H1 (cell line): ENCODE data around the gene BCL2L12. TPM values are rescaled to one million over a fixed set of nuclear protein-coding genes. Genes with fewer than 3 reads are reported as not detected.

Experiments
- CTCF ChIA-PET: fragments of 300-600 bp; sonication (Branson Sonifier 250); formaldehyde crosslinking; loops from one replicate; lab custom pipeline; 2021; ENCODE audit not compliant: partially characterized antibody; lab: Charles Lee
- POLR2A ChIA-PET: fragments of 300-600 bp; sonication (Branson Sonifier 250); formaldehyde crosslinking; loops from one replicate; lab custom pipeline; 2021; ENCODE audit warnings: inconsistent platforms; ENCODE audit not compliant: partially characterized antibody; lab: Charles Lee
- DNase-seq, 2 experiments: peaks; one replicate each; pipeline versions ENCODE4 v3.0.0 to v3.0.0-alpha.2; 2010 to 2022; ENCODE audit warnings: low spot score in 2 of 2, low read depth in 1 of 2, mixed read lengths in 1 of 2
- FAIRE-seq: peaks from 2 replicates; lab custom pipeline; 2011; peaks lifted over from hg19 to GRCh38; lab: Jason Lieb, UNC
- H2AFZ ChIP-seq: 2 replicates; pipeline ENCODE4 v1.8.1; 2012; ENCODE audit warnings: low read length, inconsistent platforms
- H2AK5ac ChIP-seq: 2 replicates; pipeline ENCODE4 v1.6.1; 2013; ENCODE audit warnings: low read depth, low read length
- H2BK120ac ChIP-seq: replicated peaks from 2 replicates; pipeline ENCODE3; 2013; ENCODE audit warnings: low read depth, low read length, inconsistent platforms
- H2BK12ac ChIP-seq: 2 replicates; pipeline ENCODE4 v1.6.1; 2013; ENCODE audit warnings: low read depth, low read length
- H2BK15ac ChIP-seq: 2 replicates; pipeline ENCODE4 v1.6.1; 2013; ENCODE audit warnings: low read length
- H2BK20ac ChIP-seq: 2 replicates; pipeline ENCODE4 v1.6.1; 2013; ENCODE audit warnings: low read length
- H2BK5ac ChIP-seq: 2 replicates; pipeline ENCODE4 v1.6.1; 2013; ENCODE audit warnings: low read depth, low read length
- H3K14ac ChIP-seq: 2 replicates; pipeline ENCODE4 v1.6.1; 2013; ENCODE audit warnings: inconsistent platforms; ENCODE audit not compliant: insufficient read length
- H3K18ac ChIP-seq: 2 replicates; pipeline ENCODE4 v1.6.1; 2013; ENCODE audit warnings: low read length; ENCODE audit errors: extremely low read depth
- H3K23ac ChIP-seq: 2 replicates; pipeline ENCODE4 v1.6.1; 2013; ENCODE audit warnings: inconsistent platforms; ENCODE audit not compliant: insufficient read length
- H3K23me2 ChIP-seq: 2 replicates; pipeline ENCODE4 v1.6.1; 2013; ENCODE audit warnings: low read depth, low read length
- H3K27ac ChIP-seq: 2 replicates; pipeline ENCODE4 v1.6.1; 2011; ENCODE audit warnings: low read depth, low read length, inconsistent platforms
- H3K27me3 ChIP-seq, 4 experiments: replicated peaks in 1 of 4; 1 replicate in 1 of 4; 2 replicates in 3 of 4; pipeline versions ENCODE4 v1.6.1 to v1.8.1; 2011 to 2013; ENCODE audit warnings: low read length in 3 of 4, mild to moderate bottlenecking in 3 of 4, inconsistent platforms in 2 of 4, mixed read lengths in 2 of 4, moderate library complexity in 1 of 4; ENCODE audit not compliant: control insufficient read depth in 3 of 4, insufficient read depth in 3 of 4; ENCODE audit errors: extremely low read depth in 1 of 4
- H3K36me3 ChIP-seq, 4 experiments: 2 replicates each; pipeline versions ENCODE4 v1.6.1 to v1.8.1; 2011 to 2013; ENCODE audit warnings: mild to moderate bottlenecking in 4 of 4, low read length in 3 of 4, moderate library complexity in 2 of 4, control low read depth in 1 of 4, inconsistent platforms in 1 of 4; ENCODE audit not compliant: insufficient read depth in 4 of 4, control insufficient read depth in 2 of 4
- H3K4ac ChIP-seq: replicated peaks from 2 replicates; pipeline ENCODE3; 2013; ENCODE audit warnings: low read length, low read depth, mixed read lengths, inconsistent platforms; ENCODE audit not compliant: insufficient read length
- H3K4me1 ChIP-seq, 4 experiments: replicated peaks in 1 of 4; 1 replicate in 1 of 4; 2 replicates in 3 of 4; pipeline versions ENCODE4 v1.6.1 to v1.8.1; 2011 to 2013; ENCODE audit warnings: low read length in 3 of 4, inconsistent platforms in 2 of 4, mixed read lengths in 1 of 4; ENCODE audit not compliant: insufficient read depth in 4 of 4, control insufficient read depth in 3 of 4
- H3K4me2 ChIP-seq, 2 experiments: 2 replicates each; pipeline versions ENCODE4 v1.6.1 to v1.8.1; 2011 to 2013; ENCODE audit warnings: low read depth in 2 of 2, low read length in 2 of 2, control low read depth in 1 of 2, inconsistent platforms in 1 of 2, mild to moderate bottlenecking in 1 of 2; ENCODE audit not compliant: insufficient read depth in 1 of 2
- H3K4me3 ChIP-seq, 4 experiments: fragments of 200-600, 300-600 bp in 1 of 4; sonication (generic), shearing (Covaris generic), sonication (Bioruptor Twin) in 1 of 4; 2 replicates each; pipeline versions ENCODE4 v1.5.1 to v1.8.1; 2011 to 2016; ENCODE audit warnings: low read length in 4 of 4, low read depth in 3 of 4, control low read depth in 2 of 4, inconsistent platforms in 2 of 4, mild to moderate bottlenecking in 2 of 4, mixed read lengths in 1 of 4, moderate library complexity in 1 of 4; ENCODE audit not compliant: insufficient read depth in 2 of 4; ENCODE audit errors: extremely low read depth in 1 of 4
- H3K56ac ChIP-seq: replicated peaks from 2 replicates; pipeline ENCODE3; 2013; ENCODE audit warnings: low read depth, mild to moderate bottlenecking, mixed read lengths, low read length, inconsistent platforms; ENCODE audit not compliant: insufficient read length
- H3K79me1 ChIP-seq: 2 replicates; pipeline ENCODE4 v1.6.1; 2013; ENCODE audit warnings: low read depth, low read length, control low read depth
- H3K79me2 ChIP-seq, 2 experiments: 2 replicates each; pipeline versions ENCODE4 v1.6.1 to v1.8.1; 2012 to 2013; ENCODE audit warnings: low read length in 2 of 2, mild to moderate bottlenecking in 2 of 2, inconsistent platforms in 1 of 2; ENCODE audit not compliant: insufficient read depth in 2 of 2, control insufficient read depth in 1 of 2
- H3K9ac ChIP-seq, 4 experiments: replicated peaks in 1 of 4; 1 replicate in 1 of 4; 2 replicates in 3 of 4; pipeline versions ENCODE4 v1.6.1 to v1.8.1; 2011 to 2013; ENCODE audit warnings: low read depth in 3 of 4, low read length in 3 of 4, control low read depth in 2 of 4, mild to moderate bottlenecking in 2 of 4, moderate library complexity in 2 of 4, inconsistent platforms in 1 of 4; ENCODE audit errors: extremely low read depth in 1 of 4
- H3K9me3 ChIP-seq, 2 experiments: 2 replicates each; pipeline versions ENCODE4 v1.6.1 to v1.8.1; 2012 to 2013; ENCODE audit warnings: mild to moderate bottlenecking in 2 of 2, moderate library complexity in 2 of 2, control low read depth in 1 of 2, inconsistent platforms in 1 of 2, low read depth in 1 of 2, low read length in 1 of 2, mixed read lengths in 1 of 2; ENCODE audit not compliant: insufficient read depth in 2 of 2
- H4K20me1 ChIP-seq, 2 experiments: replicated peaks in 1 of 2; 2 replicates each; pipeline versions ENCODE3 to v1.8.1; 2011 to 2013; ENCODE audit warnings: inconsistent platforms in 2 of 2, low read length in 2 of 2, mild to moderate bottlenecking in 1 of 2; ENCODE audit not compliant: insufficient read depth in 2 of 2, control insufficient read depth in 1 of 2
- H4K5ac ChIP-seq: 2 replicates; pipeline ENCODE4 v1.6.1; 2013; ENCODE audit warnings: low read length, low read depth, mixed read lengths, inconsistent platforms; ENCODE audit not compliant: insufficient read length
- H4K8ac ChIP-seq: 2 replicates; pipeline ENCODE4 v1.8.0; 2013; ENCODE audit warnings: mild to moderate bottlenecking, moderate library complexity, low read length, inconsistent platforms; ENCODE audit not compliant: insufficient read depth; ENCODE audit errors: extremely low read depth
- H4K91ac ChIP-seq: replicated peaks from 2 replicates; pipeline ENCODE3; 2013; ENCODE audit warnings: low read length, mixed read lengths, inconsistent platforms; ENCODE audit not compliant: insufficient read length
- GABPA ChIP-seq: IDR thresholded peaks from 2 replicates; pipeline ENCODE4 v1.6.1; 2011; ENCODE audit warnings: mild to moderate bottlenecking, low read length, moderate library complexity, borderline replicate concordance; ENCODE audit not compliant: insufficient read depth
- JUND ChIP-seq: IDR thresholded peaks from 2 replicates; pipeline ENCODE4 v1.6.1; 2011; ENCODE audit warnings: mild to moderate bottlenecking, improper control_type of control experiment, low read length
- KDM4A ChIP-seq: IDR thresholded peaks from one replicate; pipeline ENCODE4 v1.7.1; 2012; ENCODE audit warnings: low read depth, mild to moderate bottlenecking, moderate library complexity, low read length, inconsistent platforms; ENCODE audit not compliant: severe bottlenecking
- NRF1 ChIP-seq: IDR thresholded peaks from 2 replicates; pipeline ENCODE4 v1.6.1; 2011; ENCODE audit warnings: mild to moderate bottlenecking, low read depth, low read length, improper control_type of control experiment
- POLR2A ChIP-seq, 2 experiments: IDR thresholded peaks; 1 replicate in 1 of 2; 2 replicates in 1 of 2; pipeline ENCODE4 v1.6.1; 2011; ENCODE audit warnings: low read depth in 2 of 2, low read length in 2 of 2, mild to moderate bottlenecking in 2 of 2; ENCODE audit errors: control extremely low read depth in 1 of 2
- POLR2AphosphoS5 ChIP-seq: IDR thresholded peaks from 2 replicates; pipeline ENCODE4 v1.6.1; 2011; ENCODE audit warnings: low read depth, low read length
- POU5F1 ChIP-seq: IDR thresholded peaks from 2 replicates; pipeline ENCODE4 v1.6.1; 2011; ENCODE audit warnings: low read depth, mild to moderate bottlenecking, low read length, moderate library complexity
- RAD21 ChIP-seq, 2 experiments: IDR thresholded peaks in 1 of 2; conservative IDR thresholded peaks in 1 of 2; 2 replicates each; pipeline ENCODE4 v1.6.1; 2011; ENCODE audit warnings: low read depth in 2 of 2, low read length in 2 of 2, improper control_type of control experiment in 1 of 2, inconsistent platforms in 1 of 2, mild to moderate bottlenecking in 1 of 2, moderate library complexity in 1 of 2
- SAP30 ChIP-seq: fragments of 300-600 bp; sonication (generic); IDR thresholded peaks from 2 replicates; pipeline ENCODE4 v1.7.1; 2012; ENCODE audit warnings: low read length, moderate library complexity, mild to moderate bottlenecking, inconsistent platforms; ENCODE audit not compliant: insufficient read depth, insufficient replicate concordance
- SIX5 ChIP-seq: IDR thresholded peaks from 2 replicates; pipeline ENCODE4 v1.6.1; 2011; ENCODE audit warnings: mild to moderate bottlenecking, low read depth, low read length
- TAF7 ChIP-seq: optimal IDR thresholded peaks from 2 replicates; pipeline ENCODE3; 2011; ENCODE audit warnings: low read depth, mild to moderate bottlenecking, inconsistent platforms, low read length, moderate library complexity, borderline replicate concordance
- WGBS, 2 experiments: shearing (Covaris generic) in 1 of 2; methylation state at CpG; one replicate each; pipeline versions ENCODE4 v1.1.6 to v1.1.7; 2013 to 2015; ENCODE audit warnings: low lambda C conversion rate in 2 of 2, mixed read lengths in 2 of 2, inconsistent platforms in 1 of 2, low coverage in 1 of 2, missing lambda C conversion rate in 1 of 2; ENCODE audit not compliant: insufficient replicate concordance in 2 of 2, insufficient coverage in 1 of 2, insufficient read length in 1 of 2; ENCODE audit errors: extremely low coverage in 1 of 2, missing lambda C conversion rate in 1 of 2; 5-methylcytosine and 5-hydroxymethylcytosine counted together
- polyA plus RNA-seq, 7 experiments: library from polyadenylated mRNA; depleted of rRNA in 3 of 7; stranded (reverse) in 5 of 7; unstranded in 2 of 7; fragments of >200 nt in 5 of 7; fragments of 200-250 nt in 2 of 7; gene quantifications; 1 replicate in 5 of 7; 2 replicates in 1 of 7; 4 replicates in 1 of 7; pipeline versions ENCODE4 v1.2.1 to v1.2.3, GENCODE V29; 2011 to 2013; ENCODE audit warnings: missing spikeins in 2 of 7, mixed read lengths in 2 of 7
- total RNA-seq: library from RNA; stranded (reverse); fragmentation: NEBNext Ultra II Directional; extraction: Animal tissue kit (Norgen Biotek cat#: 25700); gene quantifications from 2 replicates; pipeline ENCODE4 v1.2.1, GENCODE V29; 2021

Gene BCL2L12
- total and polyA plus RNA-seq, 2 of the 8 experiments (the other 6 are each of a cell fraction or from before 2014, with no cell fraction given), result 126 to 209 TPM

GRCh38 chr19:49645592-49645991 is 20.1 kb upstream of the BCL2L12 start:
- FAIRE-seq (no peak), DNase-seq (no peak)
- Histone ChIP-seq H3K56ac (no peak overlapping the region), H3K14ac (no peak overlapping the region), H4K8ac (peak overlapping the region; percentile 64; the same call in 1 of the 2 replicates), H2AK5ac (no peak overlapping the region), H3K79me2 (peaks cover 10 to 32% of the 10 kb centered on the region in 2 experiments), H3K9ac (no peak overlapping the region), H3K4ac (no peak overlapping the region), H2BK20ac (no peak overlapping the region), H4K20me1 (peaks cover 7 to 21% of the 10 kb centered on the region in 2 experiments), H4K91ac (no peak overlapping the region), H3K9me3 (no peaks in the 10 kb centered on the region), H3K23ac (no peak overlapping the region), H3K18ac (no peak overlapping the region), H3K36me3 (peaks cover 6 to 25% (median 16%) of the 10 kb centered on the region in 4 experiments; a peak in 6 of 8 replicates), H2BK5ac (peak overlapping the region; percentile 52; the same call in 1 of the 2 replicates), H3K4me3 (no peak overlapping the region), H3K27ac (no peak overlapping the region), H2BK12ac (no peak overlapping the region), H2BK15ac (no peak overlapping the region), H3K27me3 (no peaks in the 10 kb centered on the region), H3K23me2 (peaks cover 2% of the 10 kb centered on the region; the same call in 1 of the 2 replicates), H2AFZ (no peak overlapping the region), H4K5ac (no peak overlapping the region), H2BK120ac (no peak overlapping the region), H3K4me2 (no peak overlapping the region), H3K79me1 (peaks cover 22% of the 10 kb centered on the region), H3K4me1 (peaks cover 2 to 9% (median 5%) of the 10 kb centered on the region in 4 experiments; a peak in 6 of 7 replicates)
- CTCF ChIA-PET, result interaction anchor here (0.5 to 1.7 kb wide), 2 partner anchors 27 to 166 kb away, joined by 3 to 8 read pairs; no protein-coding TSS in a partner anchor
- 96% methylated on average over 10 of the region's 11 CpGs; no CpG with 5 or more reads in 1 of the 2 experiments for WGBS, 2 experiments
- POLR2A ChIA-PET, result interaction anchor here (1.1 to 50.7 kb wide), 10 partner anchors 10 to 150 kb away, joined by 4 to 840 read pairs (median 8); partner anchors contain the start of genes ADM5, BCL2L12, CPT1C and IRF3
- no peak for TF ChIP-seq NRF1
- no peak for TF ChIP-seq POLR2A (IDR thresholded peaks at IDR 0.05; ENCODE audit: control extremely low read depth in 1 of 2, low read depth in 2 of 2, low read length in 2 of 2)
- TF ChIP-seq TAF7, result no peak
- no peak for TF ChIP-seq POLR2AphosphoS5
- no peak for TF ChIP-seq POU5F1
- TF ChIP-seq JUND, result no peak
- TF ChIP-seq RAD21 (IDR thresholded peaks at IDR 0.05 in 1 of 2, conservative IDR thresholded peaks at IDR 0.05 in 1 of 2; ENCODE audit: low read depth in 2 of 2, low read length in 2 of 2), result no peak
- no peak for TF ChIP-seq SAP30
- no peak for TF ChIP-seq SIX5
- TF ChIP-seq GABPA, result no peak
- no peak for TF ChIP-seq KDM4A
